Measurements from ENCODE around the gene F13A1.

- TF ChIP-seq POLR2AphosphoS5 (IDR thresholded peaks at IDR 0.05; ENCODE audit: borderline replicate concordance, low read depth, low read length) (no peak), EZH2 (IDR thresholded peaks at IDR 0.05) (no peak), FOXP2 (optimal IDR thresholded peaks at IDR 0.05; ENCODE audit: control extremely low read depth, extremely low read length, insufficient read depth) (no peak)
Observed at GRCh38 chr6:6312901-6313441, 7.5 kb downstream of the F13A1 start.
